Keratinocyte (primary cell): ENCODE measurements around the gene LDLRAD4. TPM values are rescaled to one million over a fixed set of nuclear protein-coding genes. Genes with fewer than 3 reads are reported as not detected.

ENCODE experiments used
- DNase-seq: peaks from one replicate; pipeline ENCODE4 v3.0.0-alpha.2; 2011; ENCODE audit warnings: low read depth, missing footprints, low spot score
- FAIRE-seq: peaks from 2 replicates; lab custom pipeline; 2011; peaks lifted over from hg19 to GRCh38; lab: Jason Lieb, UNC
- H2AFZ ChIP-seq: 2 replicates; pipeline ENCODE4 v1.6.0; 2012; ENCODE audit warnings: low read length, control low read depth, inconsistent platforms; ENCODE audit not compliant: control insufficient read depth
- H3K27ac ChIP-seq: 2 replicates; pipeline ENCODE4 v1.5.1; 2011; ENCODE audit warnings: low read length; ENCODE audit not compliant: control insufficient read depth, insufficient read depth
- H3K27me3 ChIP-seq: 3 replicates; pipeline ENCODE4 v1.6.0; 2011; ENCODE audit warnings: low read length; ENCODE audit not compliant: control insufficient read depth, insufficient read depth; ENCODE audit errors: extremely low read depth
- H3K36me3 ChIP-seq, 2 experiments: 2 replicates in 1 of 2; 3 replicates in 1 of 2; pipeline ENCODE4 v1.5.1; 2011; ENCODE audit warnings: low read length in 2 of 2, mild to moderate bottlenecking in 1 of 2; ENCODE audit not compliant: control insufficient read depth in 2 of 2, insufficient read depth in 2 of 2; ENCODE audit errors: extremely low read depth in 1 of 2
- H3K4me1 ChIP-seq: 3 replicates; pipeline ENCODE4 v1.5.1; 2011; ENCODE audit warnings: low read length; ENCODE audit not compliant: control insufficient read depth, insufficient read depth; ENCODE audit errors: extremely low read depth
- H3K4me2 ChIP-seq: 3 replicates; pipeline ENCODE4 v1.6.0; 2011; ENCODE audit warnings: low read depth, low read length; ENCODE audit not compliant: control insufficient read depth, insufficient read depth; ENCODE audit errors: extremely low read depth
- H3K4me3 ChIP-seq, 3 experiments: fragments of 200-600 bp in 1 of 3; sonication (generic) in 1 of 3; 2 replicates in 2 of 3; 3 replicates in 1 of 3; pipeline ENCODE4 v1.5.1; 2011 to 2016; ENCODE audit warnings: low read length in 3 of 3, mild to moderate bottlenecking in 3 of 3, control low read depth in 2 of 3, inconsistent platforms in 1 of 3, low read depth in 1 of 3, mixed read lengths in 1 of 3, mixed run types in 1 of 3, moderate library complexity in 1 of 3; ENCODE audit not compliant: control insufficient read depth in 2 of 3, insufficient read depth in 2 of 3; ENCODE audit errors: extremely low read depth in 1 of 3
- H3K79me2 ChIP-seq: 2 replicates; pipeline ENCODE4 v1.6.0; 2012; ENCODE audit warnings: low read length; ENCODE audit not compliant: control insufficient read depth, insufficient read depth
- H3K9ac ChIP-seq: 3 replicates; pipeline ENCODE4 v1.6.0; 2011; ENCODE audit warnings: low read length; ENCODE audit not compliant: control insufficient read depth, insufficient read depth; ENCODE audit errors: extremely low read depth
- H3K9me1 ChIP-seq: 3 replicates; pipeline ENCODE4 v1.6.0; 2011; ENCODE audit warnings: low read length; ENCODE audit not compliant: control insufficient read depth, insufficient read depth; ENCODE audit errors: extremely low read depth
- H3K9me3 ChIP-seq: 2 replicates; pipeline ENCODE4 v1.5.1; 2012; ENCODE audit warnings: low read depth, low read length; ENCODE audit not compliant: control insufficient read depth
- H4K20me1 ChIP-seq: 3 replicates; pipeline ENCODE4 v1.6.0; 2011; ENCODE audit warnings: low read length; ENCODE audit not compliant: control insufficient read depth, insufficient read depth; ENCODE audit errors: extremely low read depth
- EZH2 ChIP-seq: IDR thresholded peaks from one replicate; pipeline ENCODE4 v1.6.1; 2012; ENCODE audit warnings: inconsistent platforms, mild to moderate bottlenecking, low read length, moderate library complexity
- dilution Hi-C: fragments of 300-500 bp; cut with MboI; formaldehyde crosslinking; loops from one replicate; pipeline ENCODE4 v1.7.0; 2020; ENCODE audit warnings: low sequenced_read_pairs; ENCODE audit not compliant: extremely low pct_ligation_motif_present
- polyA plus RNA-seq, 5 experiments: library from polyadenylated mRNA; depleted of rRNA in 3 of 5; stranded (reverse) in 3 of 5; stranded (forward) in 1 of 5; unstranded in 1 of 5; fragments of >200 nt; gene quantifications; 1 replicate in 1 of 5; 2 replicates in 3 of 5; 3 replicates in 1 of 5; pipeline versions ENCODE4 v1.2.1 to v1.2.3, GENCODE V29; 2011 to 2012; ENCODE audit warnings: missing spikeins in 2 of 5, low read depth in 1 of 5, low replicate concordance in 1 of 5
- TF ChIP-seq, protein P1 (sequence below), 3 experiments: IDR thresholded peaks in 1 of 3; conservative IDR thresholded peaks in 1 of 3; optimal IDR thresholded peaks in 1 of 3; 2 replicates in 2 of 3; 3 replicates in 1 of 3; pipeline versions ENCODE3 to v1.5.1; 2011; ENCODE audit warnings: low read length in 3 of 3, mild to moderate bottlenecking in 3 of 3, moderate library complexity in 2 of 3, control low read depth in 1 of 3, inconsistent platforms in 1 of 3; ENCODE audit not compliant: insufficient read depth in 2 of 3; ENCODE audit errors: extremely low read depth in 1 of 3

The LDLRAD4 gene
- polyA plus RNA-seq, 1 donor (not counting 4 experiments of a cell fraction or from before 2014, with no cell fraction given), result not detected

- TF ChIP-seq EZH2, result no peak
- TF ChIP-seq, protein P1, sequence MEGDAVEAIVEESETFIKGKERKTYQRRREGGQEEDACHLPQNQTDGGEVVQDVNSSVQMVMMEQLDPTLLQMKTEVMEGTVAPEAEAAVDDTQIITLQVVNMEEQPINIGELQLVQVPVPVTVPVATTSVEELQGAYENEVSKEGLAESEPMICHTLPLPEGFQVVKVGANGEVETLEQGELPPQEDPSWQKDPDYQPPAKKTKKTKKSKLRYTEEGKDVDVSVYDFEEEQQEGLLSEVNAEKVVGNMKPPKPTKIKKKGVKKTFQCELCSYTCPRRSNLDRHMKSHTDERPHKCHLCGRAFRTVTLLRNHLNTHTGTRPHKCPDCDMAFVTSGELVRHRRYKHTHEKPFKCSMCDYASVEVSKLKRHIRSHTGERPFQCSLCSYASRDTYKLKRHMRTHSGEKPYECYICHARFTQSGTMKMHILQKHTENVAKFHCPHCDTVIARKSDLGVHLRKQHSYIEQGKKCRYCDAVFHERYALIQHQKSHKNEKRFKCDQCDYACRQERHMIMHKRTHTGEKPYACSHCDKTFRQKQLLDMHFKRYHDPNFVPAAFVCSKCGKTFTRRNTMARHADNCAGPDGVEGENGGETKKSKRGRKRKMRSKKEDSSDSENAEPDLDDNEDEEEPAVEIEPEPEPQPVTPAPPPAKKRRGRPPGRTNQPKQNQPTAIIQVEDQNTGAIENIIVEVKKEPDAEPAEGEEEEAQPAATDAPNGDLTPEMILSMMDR (optimal IDR thresholded peaks at IDR 0.05 in 1 of 3, IDR thresholded peaks at IDR 0.05 in 1 of 3, conservative IDR thresholded peaks at IDR 0.05 in 1 of 3; ENCODE audit: extremely low read depth in 1 of 3, insufficient read depth in 2 of 3, low read length in 3 of 3), result no peak
- peaks cover 8% of the 10 kb centered on the region for H3K4me1 ChIP-seq
- no peaks in the 10 kb centered on the region for H3K79me2 ChIP-seq
- DNase-seq (no peak), FAIRE-seq (no peak)
- no peaks in the 10 kb centered on the region for H3K9me1 ChIP-seq
- H3K9ac ChIP-seq, result peak overlapping the region; percentile 50
- peak overlapping the region; percentile 56 for H3K4me2 ChIP-seq
- peaks cover 11% of the 10 kb centered on the region for H3K9me3 ChIP-seq
- H3K36me3 ChIP-seq, result no peaks in the 10 kb centered on the region
- no peaks in the 10 kb centered on the region for H4K20me1 ChIP-seq
- dilution Hi-C loops, result no loop called here
- H2AFZ ChIP-seq, result peak overlapping the region; percentile 58
- peaks cover 10% of the 10 kb centered on the region for H3K27me3 ChIP-seq
- H3K4me3 ChIP-seq, result no peak overlapping the region
- no peak overlapping the region for H3K27ac ChIP-seq
Measured at GRCh38 chr18:13500227-13500865, 281.8 kb downstream of the LDLRAD4 start.

DNA sequence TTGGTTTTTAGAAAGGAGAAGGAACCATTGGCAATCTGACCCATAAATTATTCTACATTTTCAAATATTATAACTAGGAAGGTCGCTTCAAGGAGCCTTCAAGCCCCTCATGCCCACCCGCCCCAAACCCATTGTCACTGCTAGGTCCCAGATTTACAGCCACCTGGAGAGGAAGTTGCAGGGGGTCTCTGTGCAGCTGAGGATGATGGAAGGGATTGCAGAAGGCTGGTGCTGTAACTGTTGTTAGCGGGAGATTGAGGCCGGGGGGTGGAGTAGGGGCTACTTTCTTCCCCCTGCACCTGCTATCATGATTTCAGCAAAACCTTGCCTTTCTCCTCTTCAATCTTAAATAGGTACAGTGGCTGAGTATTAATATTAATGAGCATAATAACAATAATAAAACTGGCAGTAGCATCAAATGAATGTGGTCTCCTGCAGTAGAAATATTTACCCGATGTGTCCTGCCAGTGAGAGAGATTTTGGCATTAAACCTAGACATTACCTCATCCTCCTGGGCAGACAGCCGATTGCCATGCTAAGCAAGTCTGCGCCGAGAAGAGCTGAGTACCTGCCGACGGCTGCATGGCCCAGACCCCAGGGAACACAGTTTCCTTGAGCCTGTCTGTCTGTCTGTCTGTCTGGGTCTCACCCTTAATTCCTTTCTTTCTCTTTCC lies 282.4 kb downstream of the LDLRAD4 start:
- FAIRE-seq, result no peak
- dilution Hi-C loops, result no loop called here

More for the DNA sequence above, 282.4 kb downstream of the LDLRAD4 start:
- Histone ChIP-seq H3K9ac (no peak overlapping the region), H3K4me3 (no peak overlapping the region), H3K9me3 (peaks cover 11% of the 10 kb centered on the region), H3K79me2 (no peaks in the 10 kb centered on the region), H3K27me3 (peaks cover 10% of the 10 kb centered on the region), H3K27ac (no peak overlapping the region), H3K9me1 (no peaks in the 10 kb centered on the region), H3K4me1 (peaks cover 8% of the 10 kb centered on the region), H2AFZ (peak overlapping the region; percentile 10), H3K4me2 (peak overlapping the region; percentile 56), H4K20me1 (no peaks in the 10 kb centered on the region), H3K36me3 (no peaks in the 10 kb centered on the region)
- no peak for TF ChIP-seq EZH2
- TF ChIP-seq, protein P1 (optimal IDR thresholded peaks at IDR 0.05 in 1 of 3, IDR thresholded peaks at IDR 0.05 in 1 of 3, conservative IDR thresholded peaks at IDR 0.05 in 1 of 3; ENCODE audit: extremely low read depth in 1 of 3, insufficient read depth in 2 of 3, low read length in 3 of 3), result no peak
- DNase-seq, result no peak
